Panc1 (cell line): ENCODE results near the gene MAP2K6. TPM values are rescaled to one million over a fixed set of nuclear protein-coding genes. Genes with fewer than 3 reads are reported as not detected.

Source experiments
- ATAC-seq: fragments of 200-7000 bp; cut with Tn5 transposase; 2 replicates; pipeline ENCODE4 v1.9.1; 2020; ENCODE audit warnings: mild to moderate bottlenecking, moderate library complexity
- BruUV-seq: library from RNA; stranded (reverse); fragments of 400-500 nt; replicated peaks from 2 replicates; lab custom pipeline; 2021; lab: Mats Ljungman, UMichigan
- CTCF ChIA-PET: fragments of 300-600 bp; sonication (Branson Sonifier 250); formaldehyde crosslinking; loops from one replicate; lab custom pipeline; 2022; ENCODE audit warnings: antibody characterized with exemption; lab: Charles Lee
- POLR2A ChIA-PET: fragments of 300-600 bp; sonication (Branson Sonifier 250); formaldehyde crosslinking; loops from one replicate; lab custom pipeline; 2022; ENCODE audit warnings: antibody characterized with exemption; lab: Charles Lee
- DNase-seq: peaks from one replicate; pipeline ENCODE4 v3.0.0-alpha.2; 2010; ENCODE audit warnings: low read depth, low spot score
- H3K27ac ChIP-seq: 2 replicates; pipeline ENCODE4 v1.5.1; 2011; ENCODE audit warnings: mild to moderate bottlenecking, low read length, inconsistent platforms
- H3K27me3 ChIP-seq: fragments of 200-500 bp; sonication (Bioruptor generic); 2 replicates; pipeline ENCODE4 v1.6.0; 2014; ENCODE audit warnings: low read length, inconsistent platforms; ENCODE audit not compliant: control insufficient read depth, insufficient read depth
- H3K36me3 ChIP-seq: fragments of 200-500 bp; sonication (Bioruptor generic); 2 replicates; pipeline ENCODE4 v1.5.1; 2014; ENCODE audit warnings: inconsistent platforms, mild to moderate bottlenecking, low read length, moderate library complexity; ENCODE audit not compliant: control insufficient read depth, insufficient read depth
- H3K4me1 ChIP-seq: 2 replicates; pipeline ENCODE4 v1.5.1; 2011; ENCODE audit warnings: inconsistent platforms, mild to moderate bottlenecking, low read length, moderate library complexity; ENCODE audit not compliant: control insufficient read depth, insufficient read depth
- H3K4me3 ChIP-seq, 2 experiments: 2 replicates each; pipeline ENCODE4 v1.5.1; 2011 to 2012; ENCODE audit warnings: low read depth in 2 of 2, low read length in 2 of 2, mild to moderate bottlenecking in 2 of 2, inconsistent platforms in 1 of 2, moderate library complexity in 1 of 2
- H3K9me3 ChIP-seq: fragments of 200-500 bp; sonication (Bioruptor generic); 2 replicates; pipeline ENCODE4 v1.5.1; 2014; ENCODE audit warnings: low read depth, mild to moderate bottlenecking, inconsistent platforms, low read length, moderate library complexity; ENCODE audit not compliant: control insufficient read depth, insufficient read depth
- CTCF ChIP-seq: fragments of 450-650 bp; IDR thresholded peaks from 2 replicates; pipeline ENCODE4 v1.5.1; 2017; ENCODE audit warnings: mild to moderate bottlenecking
- POLR2AphosphoS5 ChIP-seq: IDR thresholded peaks from 2 replicates; pipeline ENCODE4 v1.6.1; 2012; ENCODE audit warnings: mild to moderate bottlenecking, low read depth, low read length, moderate library complexity
- REST ChIP-seq, 2 experiments: IDR thresholded peaks; 2 replicates each; pipeline ENCODE4 v1.6.1; 2011 to 2012; ENCODE audit warnings: low read depth in 2 of 2, control low read depth in 1 of 2, low read length in 1 of 2, mild to moderate bottlenecking in 1 of 2, moderate library complexity in 1 of 2; ENCODE audit not compliant: insufficient read depth in 1 of 2
- SIN3A ChIP-seq: IDR thresholded peaks from 2 replicates; pipeline ENCODE4 v1.6.1; 2012; ENCODE audit warnings: low read depth, mild to moderate bottlenecking, low read length, moderate library complexity, borderline replicate concordance; ENCODE audit not compliant: insufficient read depth
- TCF7L2 ChIP-seq: IDR thresholded peaks from 2 replicates; pipeline ENCODE4 v1.6.1; 2011; ENCODE audit warnings: mild to moderate bottlenecking, low read depth, low read length, inconsistent platforms
- in situ Hi-C: cut with HindIII; loops from 2 replicates; pipeline ENCODE4 v1.10.0; 2016; ENCODE audit warnings: low sequenced_read_pairs, low pct_unique_long_range_greater_than_20kb
- intact Hi-C: fragments of 100-400 bp; cut with micrococcal nuclease; formaldehyde crosslinking; loops from one replicate; pipeline ENCODE4 v1.10.0; 2022; ENCODE audit not compliant: unreplicated experiment
- total RNA-seq: library from RNA; stranded (reverse); gene quantifications from one replicate; pipeline ENCODE4 v1.2.1, GENCODE V29; 2021; ENCODE audit not compliant: unreplicated experiment

MAP2K6 gene
- total RNA-seq, 1 experiment from 2014 or later: 11.8 TPM

- Histone ChIP-seq H3K27me3 (no peaks in the 10 kb centered on the region), H3K27ac (no peak overlapping the region), H3K4me3 (no peak overlapping the region), H3K36me3 (no peaks in the 10 kb centered on the region), H3K4me1 (no peaks in the 10 kb centered on the region), H3K9me3 (no peaks in the 10 kb centered on the region)
- DNase-seq (no peak), ATAC-seq (no peak)
- in situ Hi-C loops: no loop called here
- intact Hi-C loops: no loop called here
- BruUV-seq: no TSS peak
- ChIA-PET POLR2A (no interaction called here), CTCF (no interaction called here)
- TF ChIP-seq REST (IDR thresholded peaks at IDR 0.05; ENCODE audit: insufficient read depth in 1 of 2, low read depth in 2 of 2, low read length in 1 of 2) (no peak), CTCF (no peak), SIN3A (no peak), TCF7L2 (no peak), POLR2AphosphoS5 (no peak)
These were observed 94.3 kb downstream of the MAP2K6 start for GRCh38 chr17:69508814-69509213.

GRCh38 chr17:69511250-69511649 is 96.8 kb downstream of the MAP2K6 start:
- POLR2A ChIA-PET: no interaction called here
- in situ Hi-C loops: no loop called here
- no peaks in the 10 kb centered on the region for H3K4me1 ChIP-seq

More at GRCh38 chr17:69511250-69511649, 96.8 kb downstream of the MAP2K6 start:
- DNase-seq: no peak
- Histone ChIP-seq H3K27me3 (no peaks in the 10 kb centered on the region), H3K9me3 (no peaks in the 10 kb centered on the region), H3K27ac (no peak overlapping the region), H3K4me3 (no peak overlapping the region), H3K36me3 (no peaks in the 10 kb centered on the region)
- CTCF ChIA-PET: no interaction called here
- intact Hi-C loops: no loop called here
- TF ChIP-seq POLR2AphosphoS5: no peak
- no peak for TF ChIP-seq REST (IDR thresholded peaks at IDR 0.05; ENCODE audit: insufficient read depth in 1 of 2, low read depth in 2 of 2, low read length in 1 of 2)
- TF ChIP-seq CTCF: no peak
- no peak for TF ChIP-seq TCF7L2
- no peak for TF ChIP-seq SIN3A
- BruUV-seq: no TSS peak
- ATAC-seq: no peak
